ENCODE results near the gene FREY1. TPM values are rescaled to one million over a fixed set of nuclear protein-coding genes. Genes with fewer than 3 reads are reported as not detected.

Gene FREY1
- total and polyA plus RNA-seq, 2 of the 13 experiments (the other 11 are each of a cell fraction or from before 2014, with no cell fraction given), result 0.44 to 0.73 TPM

DNA sequence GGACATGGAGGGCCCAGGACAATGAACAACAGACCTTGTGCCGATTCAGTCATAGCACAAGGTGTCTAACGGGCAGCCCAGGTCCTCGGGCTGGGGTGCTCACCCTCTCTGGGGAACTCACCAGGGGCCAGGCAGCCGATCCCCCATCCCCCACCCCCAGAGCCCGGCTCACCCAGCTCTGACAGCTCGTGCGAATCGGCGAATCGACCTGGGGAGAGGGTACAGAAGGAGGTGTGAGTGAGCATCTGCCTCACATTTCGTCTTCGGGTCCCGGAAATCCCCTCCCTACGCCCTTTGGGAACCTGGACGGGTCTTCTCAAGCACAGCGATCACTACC lies 10.2 kb upstream of the FREY1 start (continued):
- TF ChIP-seq, protein P1, sequence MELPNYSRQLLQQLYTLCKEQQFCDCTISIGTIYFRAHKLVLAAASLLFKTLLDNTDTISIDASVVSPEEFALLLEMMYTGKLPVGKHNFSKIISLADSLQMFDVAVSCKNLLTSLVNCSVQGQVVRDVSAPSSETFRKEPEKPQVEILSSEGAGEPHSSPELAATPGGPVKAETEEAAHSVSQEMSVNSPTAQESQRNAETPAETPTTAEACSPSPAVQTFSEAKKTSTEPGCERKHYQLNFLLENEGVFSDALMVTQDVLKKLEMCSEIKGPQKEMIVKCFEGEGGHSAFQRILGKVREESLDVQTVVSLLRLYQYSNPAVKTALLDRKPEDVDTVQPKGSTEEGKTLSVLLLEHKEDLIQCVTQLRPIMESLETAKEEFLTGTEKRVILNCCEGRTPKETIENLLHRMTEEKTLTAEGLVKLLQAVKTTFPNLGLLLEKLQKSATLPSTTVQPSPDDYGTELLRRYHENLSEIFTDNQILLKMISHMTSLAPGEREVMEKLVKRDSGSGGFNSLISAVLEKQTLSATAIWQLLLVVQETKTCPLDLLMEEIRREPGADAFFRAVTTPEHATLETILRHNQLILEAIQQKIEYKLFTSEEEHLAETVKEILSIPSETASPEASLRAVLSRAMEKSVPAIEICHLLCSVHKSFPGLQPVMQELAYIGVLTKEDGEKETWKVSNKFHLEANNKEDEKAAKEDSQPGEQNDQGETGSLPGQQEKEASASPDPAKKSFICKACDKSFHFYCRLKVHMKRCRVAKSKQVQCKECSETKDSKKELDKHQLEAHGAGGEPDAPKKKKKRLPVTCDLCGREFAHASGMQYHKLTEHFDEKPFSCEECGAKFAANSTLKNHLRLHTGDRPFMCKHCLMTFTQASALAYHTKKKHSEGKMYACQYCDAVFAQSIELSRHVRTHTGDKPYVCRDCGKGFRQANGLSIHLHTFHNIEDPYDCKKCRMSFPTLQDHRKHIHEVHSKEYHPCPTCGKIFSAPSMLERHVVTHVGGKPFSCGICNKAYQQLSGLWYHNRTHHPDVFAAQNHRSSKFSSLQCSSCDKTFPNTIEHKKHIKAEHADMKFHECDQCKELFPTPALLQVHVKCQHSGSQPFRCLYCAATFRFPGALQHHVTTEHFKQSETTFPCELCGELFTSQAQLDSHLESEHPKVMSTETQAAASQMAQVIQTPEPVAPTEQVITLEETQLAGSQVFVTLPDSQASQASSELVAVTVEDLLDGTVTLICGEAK (IDR thresholded peaks at IDR 0.05), result no peak
- TF ChIP-seq, protein P1 (CRISPR knock-in tag; IDR thresholded peaks at IDR 0.05), result no peak
- TF ChIP-seq, protein P2, sequence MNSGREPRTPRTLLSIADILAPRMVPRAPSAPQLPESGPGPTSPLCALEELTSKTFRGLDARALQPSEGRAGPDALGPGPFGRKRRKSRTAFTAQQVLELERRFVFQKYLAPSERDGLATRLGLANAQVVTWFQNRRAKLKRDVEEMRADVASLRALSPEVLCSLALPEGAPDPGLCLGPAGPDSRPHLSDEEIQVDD (CRISPR knock-in tag; IDR thresholded peaks at IDR 0.05; ENCODE audit: borderline replicate concordance), result no peak
- TF ChIP-seq NFYB (CRISPR knock-in tag; IDR thresholded peaks at IDR 0.05) (no peak), ZNF10 (CRISPR knock-in tag; IDR thresholded peaks at IDR 0.05; ENCODE audit: borderline replicate concordance, low read depth) (no peak), NFE2L1 (CRISPR knock-in tag; IDR thresholded peaks at IDR 0.05; ENCODE audit: borderline replicate concordance) (no peak), ZNF619 (CRISPR knock-in tag; IDR thresholded peaks at IDR 0.05) (no peak), ZKSCAN8 (CRISPR knock-in tag; IDR thresholded peaks at IDR 0.05; ENCODE audit: borderline replicate concordance) (no peak), SAP130 (CRISPR knock-in tag; IDR thresholded peaks at IDR 0.05; ENCODE audit: low read depth) (no peak), ZNF12 (CRISPR knock-in tag; IDR thresholded peaks at IDR 0.05) (no peak)
- TF ChIP-seq, protein P3, sequence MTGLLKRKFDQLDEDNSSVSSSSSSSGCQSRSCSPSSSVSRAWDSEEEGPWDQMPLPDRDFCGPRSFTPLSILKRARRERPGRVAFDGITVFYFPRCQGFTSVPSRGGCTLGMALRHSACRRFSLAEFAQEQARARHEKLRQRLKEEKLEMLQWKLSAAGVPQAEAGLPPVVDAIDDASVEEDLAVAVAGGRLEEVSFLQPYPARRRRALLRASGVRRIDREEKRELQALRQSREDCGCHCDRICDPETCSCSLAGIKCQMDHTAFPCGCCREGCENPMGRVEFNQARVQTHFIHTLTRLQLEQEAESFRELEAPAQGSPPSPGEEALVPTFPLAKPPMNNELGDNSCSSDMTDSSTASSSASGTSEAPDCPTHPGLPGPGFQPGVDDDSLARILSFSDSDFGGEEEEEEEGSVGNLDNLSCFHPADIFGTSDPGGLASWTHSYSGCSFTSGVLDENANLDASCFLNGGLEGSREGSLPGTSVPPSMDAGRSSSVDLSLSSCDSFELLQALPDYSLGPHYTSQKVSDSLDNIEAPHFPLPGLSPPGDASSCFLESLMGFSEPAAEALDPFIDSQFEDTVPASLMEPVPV (CRISPR knock-in tag; IDR thresholded peaks at IDR 0.05), result no peak
- TF ChIP-seq, protein P4, sequence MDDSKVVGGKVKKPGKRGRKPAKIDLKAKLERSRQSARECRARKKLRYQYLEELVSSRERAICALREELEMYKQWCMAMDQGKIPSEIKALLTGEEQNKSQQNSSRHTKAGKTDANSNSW (CRISPR knock-in tag; IDR thresholded peaks at IDR 0.05; ENCODE audit: borderline replicate concordance), result no peak
- TF ChIP-seq, protein P5, sequence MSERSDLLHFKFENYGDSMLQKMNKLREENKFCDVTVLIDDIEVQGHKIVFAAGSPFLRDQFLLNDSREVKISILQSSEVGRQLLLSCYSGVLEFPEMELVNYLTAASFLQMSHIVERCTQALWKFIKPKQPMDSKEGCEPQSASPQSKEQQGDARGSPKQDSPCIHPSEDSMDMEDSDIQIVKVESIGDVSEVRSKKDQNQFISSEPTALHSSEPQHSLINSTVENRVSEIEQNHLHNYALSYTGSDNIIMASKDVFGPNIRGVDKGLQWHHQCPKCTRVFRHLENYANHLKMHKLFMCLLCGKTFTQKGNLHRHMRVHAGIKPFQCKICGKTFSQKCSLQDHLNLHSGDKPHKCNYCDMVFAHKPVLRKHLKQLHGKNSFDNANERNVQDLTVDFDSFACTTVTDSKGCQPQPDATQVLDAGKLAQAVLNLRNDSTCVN (CRISPR knock-in tag; IDR thresholded peaks at IDR 0.05; ENCODE audit: borderline replicate concordance), result no peak
